Measurements from ENCODE around the gene TMEM242. TPM values are rescaled to one million over a fixed set of nuclear protein-coding genes. Genes with fewer than 3 reads are reported as not detected.

Gene TMEM242
- total and polyA plus RNA-seq, 2 experiments from 2014 or later = 6.4 to 14.5 TPM

GRCh38 chr6:157280947-157281346, 42.4 kb downstream of the TMEM242 start:
- DNase-seq = no peak
- no peaks in the 10 kb centered on the region for H4K20me1 ChIP-seq (ENCODE audit: insufficient read depth)
- H3K36me3 ChIP-seq (ENCODE audit: low read depth) = no peaks in the 10 kb centered on the region
- WGBS, 2 experiments (ENCODE audit: low coverage in 1 of 2, low lambda C conversion rate in 2 of 2, missing lambda C conversion rate in 2 of 2) = 85 to 99% methylated on average over 6 to 8 of the region's 9 CpGs
- no peaks in the 10 kb centered on the region for H3K4me1 ChIP-seq (ENCODE audit: insufficient read depth)
- H3K9ac ChIP-seq = no peak overlapping the region
- no peak overlapping the region for H2AFZ ChIP-seq
- H3F3A ChIP-seq (ENCODE audit: insufficient read depth) = no peaks in the 10 kb centered on the region
- H3K9me2 ChIP-seq (ENCODE audit: insufficient read depth) = no peaks in the 10 kb centered on the region
- H3K27ac ChIP-seq = no peak overlapping the region
- no peak for TF ChIP-seq EZH2 (IDR thresholded peaks at IDR 0.05; ENCODE audit: insufficient read depth, poor library complexity, severe bottlenecking)
- no peak for TF ChIP-seq EZH2phosphoT487 (IDR thresholded peaks at IDR 0.05; ENCODE audit: insufficient read depth, low read depth)
- H3K4me3 ChIP-seq = no peak overlapping the region
- in situ Hi-C loops (cut with MboI) = no loop called here
- no peaks in the 10 kb centered on the region for H3K79me2 ChIP-seq (ENCODE audit: insufficient read depth)
- no peaks in the 10 kb centered on the region for H3K27me3 ChIP-seq (replicated peaks; ENCODE audit: insufficient read depth)
- H3K4me2 ChIP-seq (ENCODE audit: unreplicated experiment) = no peak overlapping the region
- H3K9me3 ChIP-seq (ENCODE audit: low read depth) = no peaks in the 10 kb centered on the region

- Histone ChIP-seq H4K20me1 (ENCODE audit: insufficient read depth) (no peaks in the 10 kb centered on the region), H2AFZ (no peak overlapping the region), H3K4me2 (ENCODE audit: unreplicated experiment) (no peak overlapping the region), H3K27me3 (replicated peaks; ENCODE audit: insufficient read depth) (no peaks in the 10 kb centered on the region), H3K36me3 (ENCODE audit: low read depth) (no peaks in the 10 kb centered on the region), H3K9ac (no peak overlapping the region), H3K27ac (no peak overlapping the region), H3K4me1 (ENCODE audit: insufficient read depth) (no peaks in the 10 kb centered on the region), H3K9me3 (ENCODE audit: low read depth) (no peaks in the 10 kb centered on the region), H3K9me2 (ENCODE audit: insufficient read depth) (no peaks in the 10 kb centered on the region), H3K4me3 (no peak overlapping the region), H3K79me2 (ENCODE audit: insufficient read depth) (no peaks in the 10 kb centered on the region), H3F3A (ENCODE audit: insufficient read depth) (no peaks in the 10 kb centered on the region)
- in situ Hi-C loops (cut with MboI) = no loop called here
- TF ChIP-seq EZH2 (IDR thresholded peaks at IDR 0.05; ENCODE audit: insufficient read depth, poor library complexity, severe bottlenecking) (no peak), EZH2phosphoT487 (IDR thresholded peaks at IDR 0.05; ENCODE audit: insufficient read depth, low read depth) (no peak)
- 81 to 87% methylated on average over 9 to 14 of the region's 17 CpGs for WGBS, 2 experiments (ENCODE audit: low coverage in 1 of 2, low lambda C conversion rate in 2 of 2, missing lambda C conversion rate in 2 of 2)
- DNase-seq = no peak
Observed at GRCh38 chr6:157280157-157280556, 43.2 kb downstream of the TMEM242 start.

GRCh38 chr6:157278171-157278570, 45.1 kb downstream of the TMEM242 start:
- in situ Hi-C loops (cut with MboI) = no loop called here
- H3K9me3 ChIP-seq (ENCODE audit: low read depth) = no peaks in the 10 kb centered on the region
- H3K9ac ChIP-seq = no peak overlapping the region
- no peak for DNase-seq
- no peaks in the 10 kb centered on the region for H3K36me3 ChIP-seq (ENCODE audit: low read depth)
- no peak overlapping the region for H3K4me2 ChIP-seq (ENCODE audit: unreplicated experiment)
- no peaks in the 10 kb centered on the region for H3F3A ChIP-seq (ENCODE audit: insufficient read depth)
- H3K27me3 ChIP-seq (replicated peaks; ENCODE audit: insufficient read depth) = no peaks in the 10 kb centered on the region
- H2AFZ ChIP-seq = no peak overlapping the region
- no peak overlapping the region for H3K27ac ChIP-seq
- H3K9me2 ChIP-seq (ENCODE audit: insufficient read depth) = no peaks in the 10 kb centered on the region
- no peaks in the 10 kb centered on the region for H3K4me1 ChIP-seq (ENCODE audit: insufficient read depth)
- H3K79me2 ChIP-seq (ENCODE audit: insufficient read depth) = no peaks in the 10 kb centered on the region
- 93 to 96% methylated on average over 8 to 9 of the region's 9 CpGs for WGBS, 2 experiments (ENCODE audit: low coverage in 1 of 2, low lambda C conversion rate in 2 of 2, missing lambda C conversion rate in 2 of 2)
- no peaks in the 10 kb centered on the region for H4K20me1 ChIP-seq (ENCODE audit: insufficient read depth)
- H3K4me3 ChIP-seq = no peak overlapping the region
- TF ChIP-seq EZH2 (IDR thresholded peaks at IDR 0.05; ENCODE audit: insufficient read depth, poor library complexity, severe bottlenecking) (no peak), EZH2phosphoT487 (IDR thresholded peaks at IDR 0.05; ENCODE audit: insufficient read depth, low read depth) (no peak)

GRCh38 chr6:157276731-157277130, 46.6 kb downstream of the TMEM242 start:
- no peaks in the 10 kb centered on the region for H3K9me3 ChIP-seq (ENCODE audit: low read depth)
- no peaks in the 10 kb centered on the region for H3K79me2 ChIP-seq (ENCODE audit: insufficient read depth)
- no peak for TF ChIP-seq EZH2phosphoT487 (IDR thresholded peaks at IDR 0.05; ENCODE audit: insufficient read depth, low read depth)
- no peak for TF ChIP-seq EZH2 (IDR thresholded peaks at IDR 0.05; ENCODE audit: insufficient read depth, poor library complexity, severe bottlenecking)
- H2AFZ ChIP-seq = no peak overlapping the region
- no peak overlapping the region for H3K27ac ChIP-seq
- in situ Hi-C loops (cut with MboI) = no loop called here
- H3K4me1 ChIP-seq (ENCODE audit: insufficient read depth) = no peaks in the 10 kb centered on the region
- no peaks in the 10 kb centered on the region for H4K20me1 ChIP-seq (ENCODE audit: insufficient read depth)
- H3K4me2 ChIP-seq (ENCODE audit: unreplicated experiment) = no peak overlapping the region
- DNase-seq = no peak
- no peak overlapping the region for H3K4me3 ChIP-seq
- no peak overlapping the region for H3K9ac ChIP-seq
- H3F3A ChIP-seq (ENCODE audit: insufficient read depth) = no peaks in the 10 kb centered on the region
- 87 to 96% methylated on average over 8 to 9 of the region's 9 CpGs for WGBS, 2 experiments (ENCODE audit: low coverage in 1 of 2, low lambda C conversion rate in 2 of 2, missing lambda C conversion rate in 2 of 2)
- no peaks in the 10 kb centered on the region for H3K36me3 ChIP-seq (ENCODE audit: low read depth)
- H3K27me3 ChIP-seq (replicated peaks; ENCODE audit: insufficient read depth) = no peaks in the 10 kb centered on the region
- H3K9me2 ChIP-seq (ENCODE audit: insufficient read depth) = no peaks in the 10 kb centered on the region

GRCh38 chr6:157276134-157276532, 47.2 kb downstream of the TMEM242 start:
- in situ Hi-C loops (cut with MboI) = no loop called here
- TF ChIP-seq EZH2 (IDR thresholded peaks at IDR 0.05; ENCODE audit: insufficient read depth, poor library complexity, severe bottlenecking) = no peak
- no peak for TF ChIP-seq EZH2phosphoT487 (IDR thresholded peaks at IDR 0.05; ENCODE audit: insufficient read depth, low read depth)
- Histone ChIP-seq H3K9me3 (ENCODE audit: low read depth) (no peaks in the 10 kb centered on the region), H3K27me3 (replicated peaks; ENCODE audit: insufficient read depth) (no peaks in the 10 kb centered on the region), H3K4me2 (ENCODE audit: unreplicated experiment) (no peak overlapping the region), H3F3A (ENCODE audit: insufficient read depth) (no peaks in the 10 kb centered on the region), H3K27ac (no peak overlapping the region), H3K79me2 (ENCODE audit: insufficient read depth) (no peaks in the 10 kb centered on the region), H3K9me2 (ENCODE audit: insufficient read depth) (no peaks in the 10 kb centered on the region), H3K4me3 (no peak overlapping the region), H3K4me1 (ENCODE audit: insufficient read depth) (no peaks in the 10 kb centered on the region), H4K20me1 (ENCODE audit: insufficient read depth) (no peaks in the 10 kb centered on the region), H3K9ac (no peak overlapping the region), H3K36me3 (ENCODE audit: low read depth) (no peaks in the 10 kb centered on the region), H2AFZ (no peak overlapping the region)
- no peak for DNase-seq
- 77 to 78% methylated on average over 3 of the region's 3 CpGs for WGBS, 2 experiments (ENCODE audit: low coverage in 1 of 2, low lambda C conversion rate in 2 of 2, missing lambda C conversion rate in 2 of 2)
